HG02943 (cell line): ENCODE data around the gene CBY2.

Experiments
- ATAC-seq: cut with Tn5 transposase; IDR thresholded peaks from one replicate; pipeline ENCODE4 v1.9.1; 2021; ENCODE audit warnings: mild to moderate bottlenecking, low read depth, moderate library complexity; ENCODE audit not compliant: unreplicated experiment

Gene CBY2

GRCh38 chr13:45700971-45701900 lies 884 bp upstream of the CBY2 start:
- ATAC-seq: peak; percentile 56

GRCh38 chr13:45702869-45703391 lies 810 bp downstream of the CBY2 start:
- no peak for ATAC-seq

GRCh38 chr13:45704211-45704739 lies 2.2 kb downstream of the CBY2 start:
- ATAC-seq: no peak

- no peak for ATAC-seq
Measured at GRCh38 chr13:45704854-45705695, 3.0 kb downstream of the CBY2 start.

GRCh38 chr13:45705918-45706317 lies 3.8 kb downstream of the CBY2 start:
- ATAC-seq: no peak

- no peak for ATAC-seq
Measured at GRCh38 chr13:45707516-45708100, 5.5 kb downstream of the CBY2 start.

- ATAC-seq: no peak
Measured at GRCh38 chr13:45711951-45712350, 9.8 kb downstream of the CBY2 start.

- ATAC-seq: no peak
Measured at GRCh38 chr13:45713106-45713690, 11.1 kb downstream of the CBY2 start.

- no peak for ATAC-seq
Measured at GRCh38 chr13:45713721-45714120, 11.6 kb downstream of the CBY2 start.

- no peak for ATAC-seq
Measured at GRCh38 chr13:45714170-45714569, 12.1 kb downstream of the CBY2 start.

GRCh38 chr13:45715351-45715750 lies 13.2 kb downstream of the CBY2 start:
- ATAC-seq: no peak

GRCh38 chr13:45717349-45717748 lies 15.2 kb downstream of the CBY2 start:
- ATAC-seq: no peak

GRCh38 chr13:45718063-45718462 lies 15.9 kb downstream of the CBY2 start:
- no peak for ATAC-seq

GRCh38 chr13:45718992-45719391 lies 16.9 kb downstream of the CBY2 start:
- ATAC-seq: no peak

GRCh38 chr13:45721203-45721731 lies 19.1 kb downstream of the CBY2 start:
- no peak for ATAC-seq

GRCh38 chr13:45723798-45724197 lies 21.7 kb downstream of the CBY2 start:
- ATAC-seq: no peak

- ATAC-seq: no peak
Measured at GRCh38 chr13:45728759-45729158, 26.6 kb downstream of the CBY2 start.

GRCh38 chr13:45731455-45731854 lies 29.3 kb downstream of the CBY2 start:
- no peak for ATAC-seq

GRCh38 chr13:45732916-45733315 lies 30.8 kb downstream of the CBY2 start:
- no peak for ATAC-seq

- no peak for ATAC-seq
Measured at GRCh38 chr13:45733361-45733760, 31.2 kb downstream of the CBY2 start.
